CD4-positive, alpha-beta memory T cell (primary cell): ENCODE results near the gene SREK1IP1. TPM values are rescaled to one million over a fixed set of nuclear protein-coding genes. Genes with fewer than 3 reads are reported as not detected.

Source experiments
- CTCF ChIA-PET: fragments of 350-600 bp; sonication (Branson Sonifier 250); formaldehyde crosslinking; loops from one replicate; lab custom pipeline; 2021; ENCODE audit warnings: inconsistent platforms; ENCODE audit not compliant: partially characterized antibody; lab: Charles Lee
- POLR2A ChIA-PET: fragments of 350-600 bp; sonication (Branson Sonifier 250); formaldehyde crosslinking; loops from one replicate; lab custom pipeline; 2021; ENCODE audit not compliant: partially characterized antibody; lab: Charles Lee
- DNase-seq, 5 donors: peaks; one replicate each; pipeline versions ENCODE4 v3.0.0 to v3.0.0-alpha.2; 2020 to 2022; ENCODE audit warnings: mixed read lengths in 1 of 5
- H3K27ac ChIP-seq: one replicate; pipeline ENCODE4 v1.7.0; 2013; ENCODE audit warnings: low read depth, low read length
- H3K27me3 ChIP-seq: 2 replicates; pipeline ENCODE4 v1.7.0; 2013; ENCODE audit warnings: mild to moderate bottlenecking, low read length, moderate library complexity; ENCODE audit not compliant: insufficient read depth
- H3K36me3 ChIP-seq: 2 replicates; pipeline ENCODE4 v1.7.0; 2013; ENCODE audit warnings: mild to moderate bottlenecking, low read length, moderate library complexity; ENCODE audit not compliant: insufficient read depth
- H3K4me1 ChIP-seq: 2 replicates; pipeline ENCODE4 v1.7.0; 2013; ENCODE audit warnings: mild to moderate bottlenecking, low read length, moderate library complexity; ENCODE audit not compliant: insufficient read depth
- H3K4me3 ChIP-seq, 2 donors: one replicate each; pipeline ENCODE4 v1.7.0; 2013; ENCODE audit warnings: low read length in 2 of 2, mild to moderate bottlenecking in 1 of 2
- H3K9me3 ChIP-seq, 2 donors: one replicate each; pipeline ENCODE4 v1.7.0; 2013; ENCODE audit warnings: low read length in 2 of 2, control low read depth in 1 of 2; ENCODE audit not compliant: control insufficient read depth in 1 of 2
- H3K27ac Mint-ChIP-seq, 7 donors: one replicate each; pipeline ENCODE4 v1.8.0; 2020 to 2021; ENCODE audit warnings: mixed read lengths in 7 of 7, mild to moderate bottlenecking in 6 of 7, inconsistent platforms in 3 of 7, moderate library complexity in 3 of 7
- H3K27me3 Mint-ChIP-seq, 2 donors: one replicate each; pipeline ENCODE4 v1.8.0; 2020 to 2021; ENCODE audit warnings: mixed read lengths in 2 of 2
- H3K36me3 Mint-ChIP-seq, 2 donors: one replicate each; pipeline ENCODE4 v1.8.0; 2020 to 2021; ENCODE audit warnings: mixed read lengths in 2 of 2, inconsistent platforms in 1 of 2, mild to moderate bottlenecking in 1 of 2
- H3K4me1 Mint-ChIP-seq, 4 donors: one replicate each; pipeline ENCODE4 v1.8.0; 2020 to 2021; ENCODE audit warnings: mixed read lengths in 4 of 4, mild to moderate bottlenecking in 1 of 4
- H3K4me3 Mint-ChIP-seq, 8 donors: one replicate each; pipeline ENCODE4 v1.8.0; 2020 to 2021; ENCODE audit warnings: mixed read lengths in 8 of 8, mild to moderate bottlenecking in 7 of 8, moderate library complexity in 6 of 8, inconsistent platforms in 3 of 8
- H3K9me3 Mint-ChIP-seq, 8 donors: one replicate each; pipeline ENCODE4 v1.8.0; 2020 to 2021; ENCODE audit warnings: mixed read lengths in 8 of 8, mild to moderate bottlenecking in 5 of 8, inconsistent platforms in 3 of 8, moderate library complexity in 1 of 8
- intact Hi-C: fragments of 100-400 bp; cut with micrococcal nuclease; formaldehyde crosslinking; loops from one replicate; pipeline ENCODE4 v1.15.1; 2023
- polyA plus RNA-seq, 2 donors: library from polyadenylated mRNA; unstranded; fragments of 300-500 nt; fragmentation: Illumina TruSeq; gene quantifications; one replicate each; pipeline ENCODE4 v1.2.3, GENCODE V29; 2021
- total RNA-seq, 2 experiments: library from RNA; stranded (reverse); gene quantifications; one replicate each; pipeline ENCODE4 v1.2.3, GENCODE V29; 2021

SREK1IP1 gene
- total RNA-seq (10 to 100 TPM; 18.4 to 20.2 TPM), polyA plus RNA-seq (10 to 100 TPM; 19.3 to 28.3 TPM)

- no peaks in the 10 kb centered on the region for H3K27me3 ChIP-seq
- H3K4me1 ChIP-seq, result peaks cover 47% of the 10 kb centered on the region
- H3K27ac ChIP-seq, result peak within 1 kb of the TSS; percentile 86
- peak within 1 kb of the TSS; percentile 98 to 100 (median 100) for H3K4me3 Mint-ChIP-seq
- CTCF ChIA-PET, result interaction anchor here (0.9 to 3.1 kb wide), 4 partner anchors 9 to 795 kb away, joined by 3 to 14 read pairs (median 4); partner anchors contain the start of gene PPWD1
- H3K9me3 ChIP-seq, result no peaks in the 10 kb centered on the region
- H3K4me1 Mint-ChIP-seq, result peaks cover 49 to 82% (median 57%) of the 10 kb centered on the region in 4 donors
- peaks cover 5 to 21% of the 10 kb centered on the region in 2 donors for H3K36me3 Mint-ChIP-seq
- POLR2A ChIA-PET, result interaction anchor here (0.7 to 2.0 kb wide), 9 partner anchors 10 to 855 kb away, joined by 3 to 16 read pairs (median 4); partner anchors contain the start of genes ADAMTS6, CENPK, PPWD1 and TRIM23
- DNase-seq, result peak; percentile 85 to 88 (median 85)
- peak within 1 kb of the TSS; percentile 95 to 100 (median 98) for H3K27ac Mint-ChIP-seq
- H3K4me3 ChIP-seq, result peak within 1 kb of the TSS; percentile 83 to 94
- intact Hi-C loops, result loop anchor here (1.0 to 2.0 kb wide), 6 partner anchors 268 to 1376 kb away; partner anchors contain the start of genes CENPK, PPWD1, SHLD3 and SREK1
- H3K36me3 ChIP-seq, result no peaks in the 10 kb centered on the region
- no peaks in the 10 kb centered on the region for H3K27me3 Mint-ChIP-seq
- H3K9me3 Mint-ChIP-seq, result no peaks in the 10 kb centered on the region
These were observed at the start of gene SREK1IP1, which contains the start of gene CWC27 for GRCh38 chr5:64768358-64769312. SREK1IP1 (minus strand) TSS chr5:64768691; CDS start chr5:64768517, 174 bp downstream. CWC27 (plus strand) TSS chr5:64768930; CDS start chr5:64769147, 217 bp downstream.

DNA sequence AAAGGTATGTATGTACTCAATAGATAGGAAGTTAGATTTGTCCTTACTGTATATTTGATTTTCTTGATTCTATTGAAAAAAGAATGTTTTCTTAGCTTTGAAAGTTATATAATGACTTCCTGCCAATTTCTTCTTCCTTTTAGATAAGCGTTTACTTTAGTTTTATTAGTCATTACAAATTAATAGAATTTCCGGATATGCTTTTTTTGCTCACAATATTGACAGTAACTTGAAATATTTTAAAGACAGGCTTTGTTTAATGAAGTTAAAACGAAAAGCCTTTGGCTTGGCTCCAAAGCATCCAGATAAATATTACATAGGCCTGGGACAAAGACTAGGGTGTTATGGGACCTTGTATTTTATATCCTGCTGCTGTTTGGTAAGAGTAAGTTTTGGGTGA lies 49.8 kb upstream of the SREK1IP1 start:
- peaks cover 6% of the 10 kb centered on the region for H3K4me1 ChIP-seq
- intact Hi-C loops, result no loop called here
- Mint-ChIP-seq H3K36me3 (peaks cover 29 to 30% of the 10 kb centered on the region in 2 donors), H3K9me3 (no peaks in the 10 kb centered on the region), H3K27me3 (no peaks in the 10 kb centered on the region), H3K4me3 (no peak overlapping the region), H3K4me1 (peaks cover 8 to 12% (median 11%) of the 10 kb centered on the region in 4 donors), H3K27ac (no peak overlapping the region)
- no peak overlapping the region for H3K4me3 ChIP-seq
- ChIA-PET CTCF (interaction anchor here (1.2 kb wide), 1 partner anchor 8 kb away, joined by 3 read pairs; no protein-coding TSS in a partner anchor), POLR2A (interaction anchor here (0.9 kb wide), 1 partner anchor 676 kb away, joined by 3 read pairs; no protein-coding TSS in a partner anchor)
- H3K27me3 ChIP-seq, result no peaks in the 10 kb centered on the region
- no peak for DNase-seq
- H3K9me3 ChIP-seq, result no peaks in the 10 kb centered on the region
- H3K36me3 ChIP-seq, result no peaks in the 10 kb centered on the region
- no peak overlapping the region for H3K27ac ChIP-seq

- H3K4me3 Mint-ChIP-seq, result no peak overlapping the region
- ChIA-PET CTCF (interaction anchor here (1.8 to 1.9 kb wide), 2 partner anchors 10 to 669 kb away, joined by 4 to 5 read pairs; no protein-coding TSS in a partner anchor), POLR2A (no interaction called here)
- no peaks in the 10 kb centered on the region for H3K9me3 Mint-ChIP-seq
- Histone ChIP-seq H3K4me3 (no peak overlapping the region), H3K27me3 (no peaks in the 10 kb centered on the region), H3K4me1 (no peaks in the 10 kb centered on the region), H3K9me3 (no peaks in the 10 kb centered on the region), H3K36me3 (no peaks in the 10 kb centered on the region), H3K27ac (no peak overlapping the region)
- H3K27ac Mint-ChIP-seq, result no peak overlapping the region
- peaks cover 0 to 4% (median 0%) of the 10 kb centered on the region in 4 donors for H3K4me1 Mint-ChIP-seq
- H3K27me3 Mint-ChIP-seq, result no peaks in the 10 kb centered on the region
- intact Hi-C loops, result no loop called here
- peaks cover 18 to 22% of the 10 kb centered on the region in 2 donors for H3K36me3 Mint-ChIP-seq
- no peak for DNase-seq
These were observed 45.6 kb upstream of the SREK1IP1 start for GRCh38 chr5:64814073-64814472.

GRCh38 chr5:64811050-64811640 lies 42.7 kb upstream of the SREK1IP1 start:
- H3K9me3 Mint-ChIP-seq, result no peaks in the 10 kb centered on the region
- no peak overlapping the region for H3K4me3 ChIP-seq
- peaks cover 16 to 24% of the 10 kb centered on the region in 2 donors for H3K36me3 Mint-ChIP-seq
- POLR2A ChIA-PET, result interaction anchor here (1.3 kb wide), 1 partner anchor 672 kb away, joined by 5 read pairs; no protein-coding TSS in a partner anchor
- H3K27me3 Mint-ChIP-seq, result no peaks in the 10 kb centered on the region
- CTCF ChIA-PET, result interaction anchor here (0.8 to 4.6 kb wide), 14 partner anchors 11 to 1156 kb away, joined by 3 to 73 read pairs (median 3); partner anchors contain the start of genes ADAMTS6, CENPK and PPWD1
- H3K4me1 Mint-ChIP-seq, result no peaks in the 10 kb centered on the region
- no peak overlapping the region for H3K27ac Mint-ChIP-seq
- peak; percentile 27 to 44 (median 30) for DNase-seq
- intact Hi-C loops, result loop anchor here (1.0 to 2.0 kb wide), 3 partner anchors 292 to 752 kb away; partner anchors contain the start of genes CENPK and PPWD1
- H3K4me3 Mint-ChIP-seq, result no peak overlapping the region
- no peaks in the 10 kb centered on the region for H3K9me3 ChIP-seq
- no peaks in the 10 kb centered on the region for H3K27me3 ChIP-seq
- H3K27ac ChIP-seq, result no peak overlapping the region
- H3K36me3 ChIP-seq, result no peaks in the 10 kb centered on the region
- H3K4me1 ChIP-seq, result no peaks in the 10 kb centered on the region

- ChIA-PET CTCF (interaction anchor here (1.0 to 1.2 kb wide), 2 partner anchors 272 to 676 kb away, joined by 3 to 4 read pairs; no protein-coding TSS in a partner anchor), POLR2A (no interaction called here)
- Mint-ChIP-seq H3K36me3 (peaks cover 12 to 16% of the 10 kb centered on the region in 2 donors), H3K27ac (peak overlapping the region in 1 of 7 donors; percentile 3), H3K4me3 (no peak overlapping the region), H3K9me3 (no peaks in the 10 kb centered on the region), H3K27me3 (no peaks in the 10 kb centered on the region), H3K4me1 (no peaks in the 10 kb centered on the region)
- no peaks in the 10 kb centered on the region for H3K27me3 ChIP-seq
- peaks cover 4% of the 10 kb centered on the region for H3K36me3 ChIP-seq
- no peak overlapping the region for H3K4me3 ChIP-seq
- no peak overlapping the region for H3K27ac ChIP-seq
- H3K9me3 ChIP-seq, result no peaks in the 10 kb centered on the region
- H3K4me1 ChIP-seq, result no peaks in the 10 kb centered on the region
- intact Hi-C loops, result no loop called here
- DNase-seq, result no peak
These were observed 39.0 kb upstream of the SREK1IP1 start for GRCh38 chr5:64807520-64807919.

- intact Hi-C loops, result no loop called here
- Histone ChIP-seq H3K4me1 (no peaks in the 10 kb centered on the region), H3K27me3 (no peaks in the 10 kb centered on the region), H3K36me3 (peaks cover 4% of the 10 kb centered on the region), H3K4me3 (no peak overlapping the region), H3K27ac (no peak overlapping the region), H3K9me3 (no peaks in the 10 kb centered on the region)
- CTCF ChIA-PET, result interaction anchor here (1.2 kb wide), 1 partner anchor 273 kb away, joined by 3 read pairs; no protein-coding TSS in a partner anchor
- peaks cover 12 to 16% of the 10 kb centered on the region in 2 donors for H3K36me3 Mint-ChIP-seq
- H3K9me3 Mint-ChIP-seq, result no peaks in the 10 kb centered on the region
- DNase-seq, result no peak
- no peaks in the 10 kb centered on the region for H3K4me1 Mint-ChIP-seq
- POLR2A ChIA-PET, result no interaction called here
- no peaks in the 10 kb centered on the region for H3K27me3 Mint-ChIP-seq
- no peak overlapping the region for H3K4me3 Mint-ChIP-seq
- peak overlapping the region in 1 of 7 donors; percentile 35 for H3K27ac Mint-ChIP-seq
These were observed 38.0 kb upstream of the SREK1IP1 start for GRCh38 chr5:64806537-64806936.
